Measurements from ENCODE around the gene EXOC4.
"Not testable (repeated sequence)": the region's sequence is repeated elsewhere in the genome, so short reads cannot be mapped to it uniquely, and the experiment has no call there.

EXOC4 gene

DNA sequence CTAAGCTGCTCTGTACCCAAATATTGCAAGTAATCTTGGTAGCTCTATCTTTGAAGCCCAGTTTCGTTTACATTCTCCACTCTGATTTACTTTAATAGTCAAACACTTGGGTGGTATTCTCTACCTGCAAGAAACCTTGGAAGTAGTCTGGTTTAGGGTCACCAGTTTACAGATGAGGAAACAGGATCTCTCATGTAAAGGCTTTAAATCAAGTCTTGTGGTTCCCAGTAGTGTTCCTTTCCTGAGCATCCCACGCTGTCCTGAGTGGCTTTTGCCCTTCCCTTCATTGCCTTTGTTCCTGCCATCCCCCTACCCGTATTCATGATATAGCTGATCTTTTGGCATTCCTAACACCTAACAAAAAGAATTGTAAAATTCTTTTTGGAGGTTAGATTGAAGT is 20.3 kb downstream of the EXOC4 start:
- no peak for DNase-seq
- in situ Hi-C loops (cut with MboI; ENCODE audit: low pct_unique_long_range_greater_than_20kb, low sequenced_read_pairs): no loop called here

DNA sequence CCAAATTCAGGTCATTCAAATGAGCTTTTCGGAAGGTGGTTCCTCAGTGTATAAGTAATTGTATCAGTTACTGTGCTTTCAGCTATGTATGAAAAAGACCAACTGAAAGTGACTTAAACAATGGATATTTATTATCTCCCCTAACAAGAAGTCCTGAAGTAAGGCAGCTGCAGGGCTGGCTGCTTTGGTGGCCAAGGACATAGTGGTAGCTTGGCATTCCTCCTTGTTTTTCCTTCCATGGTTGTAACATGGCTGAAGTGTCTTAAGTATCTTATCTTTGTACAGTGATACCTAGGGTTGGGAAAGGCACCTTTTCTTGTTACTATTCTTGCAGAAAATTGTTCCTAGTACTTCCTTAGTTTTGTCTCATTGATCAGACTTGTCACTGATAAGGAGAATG is 21.4 kb downstream of the EXOC4 start:
- in situ Hi-C loops (cut with MboI; ENCODE audit: low pct_unique_long_range_greater_than_20kb, low sequenced_read_pairs): no loop called here
- no peak for DNase-seq

DNA sequence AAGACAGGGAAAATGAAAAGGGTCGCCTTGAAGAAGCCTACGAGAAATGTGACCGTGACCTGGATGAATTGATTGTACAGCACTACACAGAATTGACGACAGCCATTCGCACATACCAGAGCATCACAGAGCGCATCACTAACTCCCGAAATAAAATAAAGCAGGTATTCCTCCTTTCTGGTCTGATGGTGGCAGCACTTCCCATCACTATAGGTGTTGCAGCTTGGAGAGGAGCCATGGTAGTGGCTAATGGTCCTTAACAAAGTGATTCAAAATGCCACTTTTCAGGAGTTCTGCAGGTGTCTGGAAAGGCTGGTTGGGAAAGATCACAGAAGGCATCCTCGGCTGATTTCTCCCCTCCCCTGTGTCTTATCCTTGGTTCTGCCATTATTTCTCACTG is 22.1 kb downstream of the EXOC4 start:
- DNase-seq: no peak
- in situ Hi-C loops (cut with MboI; ENCODE audit: low pct_unique_long_range_greater_than_20kb, low sequenced_read_pairs): no loop called here

DNA sequence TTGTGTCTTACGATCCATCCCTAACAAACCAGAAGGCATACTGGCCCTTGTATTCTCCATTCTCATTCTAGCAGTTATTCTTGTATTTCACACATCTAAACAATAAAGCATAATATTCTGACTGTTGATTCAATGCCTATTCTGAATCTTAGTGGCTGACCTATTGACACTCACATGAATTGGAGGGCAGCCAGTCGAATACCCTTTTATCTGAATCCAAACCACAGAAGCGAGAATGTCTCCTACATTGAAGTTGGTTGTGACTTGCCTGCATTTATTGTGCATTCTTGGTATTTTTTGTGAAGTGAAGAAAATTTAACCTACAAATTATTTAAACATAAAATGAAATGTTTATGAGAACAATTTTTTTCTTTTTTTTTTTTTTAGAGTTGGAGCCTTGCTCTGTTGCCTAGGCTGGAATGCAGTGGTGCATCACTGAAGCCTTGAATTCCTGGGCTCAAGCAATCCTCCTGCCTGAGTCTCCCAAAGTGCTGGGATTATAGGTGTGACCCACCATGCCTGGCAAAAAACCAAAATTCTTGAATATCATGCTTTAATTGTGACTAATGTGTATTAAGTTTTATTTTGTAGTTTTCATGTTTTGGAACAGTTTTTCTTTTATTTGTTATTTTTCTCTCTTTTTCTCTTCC is 22.7 kb downstream of the EXOC4 start:
- no peak for DNase-seq
- in situ Hi-C loops (cut with MboI; ENCODE audit: low pct_unique_long_range_greater_than_20kb, low sequenced_read_pairs): no loop called here

DNA sequence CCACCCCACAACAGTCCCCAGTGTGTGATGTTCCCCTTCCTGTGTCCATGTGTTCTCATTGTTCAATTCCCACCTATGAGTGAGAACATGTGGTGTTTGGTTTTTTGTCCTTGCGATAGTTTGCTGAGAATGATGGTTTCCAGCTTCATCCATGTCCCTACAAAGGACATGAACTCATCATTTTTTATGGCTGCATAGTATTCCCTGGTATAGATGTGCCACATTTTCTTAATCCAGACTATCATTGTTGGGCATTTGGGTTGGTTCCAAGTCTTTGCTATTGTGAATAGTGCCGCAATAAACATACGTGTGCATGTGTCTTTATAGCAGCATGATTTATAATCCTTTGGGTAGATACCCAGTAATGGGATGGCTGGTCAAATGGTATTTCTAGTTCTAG is 26.1 kb downstream of the EXOC4 start:
- DNase-seq; in situ Hi-C loops (cut with MboI; ENCODE audit: low pct_unique_long_range_greater_than_20kb, low sequenced_read_pairs): not testable (repeated sequence)

DNA sequence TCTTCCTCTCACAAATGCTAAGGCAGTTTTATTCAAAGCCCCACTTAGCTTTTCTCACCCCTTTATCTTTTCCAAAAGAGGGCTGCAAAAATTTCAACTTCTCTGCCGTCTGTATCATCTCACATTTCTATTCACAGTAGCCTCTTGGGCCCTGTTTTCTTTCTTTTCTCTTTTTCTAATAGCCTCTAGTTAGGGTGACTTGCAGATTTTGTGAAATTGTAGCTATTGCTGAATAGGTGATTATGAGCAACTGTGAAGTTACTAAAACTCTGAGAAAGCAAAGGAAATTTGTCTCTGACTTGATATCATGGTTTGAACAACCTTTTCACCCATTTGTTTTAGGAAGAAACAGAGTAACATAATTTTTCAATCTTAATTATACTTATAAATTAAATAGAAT is 29.2 kb downstream of the EXOC4 start:
- no peak for DNase-seq
- in situ Hi-C loops (cut with MboI; ENCODE audit: low pct_unique_long_range_greater_than_20kb, low sequenced_read_pairs): no loop called here

DNA sequence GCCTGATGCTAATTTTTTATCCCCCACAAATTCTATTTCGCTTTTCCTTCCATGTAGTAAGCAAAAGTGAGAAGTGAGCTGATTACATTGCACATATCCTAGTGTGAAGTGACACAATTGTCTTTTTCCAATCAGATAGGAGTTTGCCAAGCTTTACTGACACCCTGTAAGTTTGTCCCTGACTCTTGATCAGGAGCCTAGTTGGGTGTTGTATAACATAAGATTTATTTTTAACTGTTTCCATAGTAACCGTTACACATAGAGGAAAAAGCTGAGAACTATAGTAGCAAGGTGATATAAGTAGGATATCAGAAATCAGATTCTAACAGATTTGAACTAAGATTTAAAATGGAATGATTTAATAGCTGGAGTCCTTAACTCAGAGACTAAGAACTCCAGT is 31.2 kb downstream of the EXOC4 start:
- in situ Hi-C loops (cut with MboI; ENCODE audit: low pct_unique_long_range_greater_than_20kb, low sequenced_read_pairs): no loop called here
- no peak for DNase-seq

DNA sequence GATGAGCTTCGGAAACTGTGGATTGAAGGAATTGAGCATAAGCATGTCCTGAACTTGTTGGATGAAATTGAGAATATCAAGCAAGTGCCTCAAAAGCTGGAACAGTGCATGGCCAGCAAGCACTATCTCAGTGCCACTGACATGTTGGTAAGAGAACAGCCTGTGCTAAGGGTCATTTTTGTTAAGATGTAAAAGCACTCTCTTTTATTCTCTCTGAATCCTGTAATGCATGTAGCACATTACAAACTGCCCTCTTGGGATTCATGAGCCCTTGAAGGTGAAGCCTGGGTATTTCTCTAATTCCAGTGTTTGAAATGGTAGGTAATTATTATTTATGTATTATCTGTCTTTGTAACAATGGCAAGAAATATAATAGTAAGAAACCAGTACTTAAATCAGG is 36.1 kb downstream of the EXOC4 start:
- no peak for DNase-seq
- in situ Hi-C loops (cut with MboI; ENCODE audit: low pct_unique_long_range_greater_than_20kb, low sequenced_read_pairs): no loop called here

DNA sequence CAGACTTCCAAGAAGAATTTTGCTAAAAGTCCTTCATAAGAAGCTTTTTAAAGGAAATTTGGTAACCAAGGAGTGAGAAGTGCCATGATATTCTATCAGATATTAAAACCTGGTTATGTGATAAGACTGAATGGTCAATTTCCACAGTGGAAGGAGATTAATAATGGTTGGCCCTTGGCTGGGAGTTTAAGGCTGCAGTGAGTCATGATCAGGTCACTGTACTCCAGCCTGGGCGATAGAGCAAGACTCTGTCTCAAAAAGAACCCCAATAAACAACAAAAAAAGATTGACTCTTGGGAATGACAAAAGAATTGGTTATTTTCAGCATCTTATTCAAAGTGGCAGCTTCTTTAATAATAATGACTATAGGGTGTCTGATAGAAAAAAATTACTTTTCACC is 37.2 kb downstream of the EXOC4 start:
- no peak for DNase-seq
- in situ Hi-C loops (cut with MboI; ENCODE audit: low pct_unique_long_range_greater_than_20kb, low sequenced_read_pairs): no loop called here

DNA sequence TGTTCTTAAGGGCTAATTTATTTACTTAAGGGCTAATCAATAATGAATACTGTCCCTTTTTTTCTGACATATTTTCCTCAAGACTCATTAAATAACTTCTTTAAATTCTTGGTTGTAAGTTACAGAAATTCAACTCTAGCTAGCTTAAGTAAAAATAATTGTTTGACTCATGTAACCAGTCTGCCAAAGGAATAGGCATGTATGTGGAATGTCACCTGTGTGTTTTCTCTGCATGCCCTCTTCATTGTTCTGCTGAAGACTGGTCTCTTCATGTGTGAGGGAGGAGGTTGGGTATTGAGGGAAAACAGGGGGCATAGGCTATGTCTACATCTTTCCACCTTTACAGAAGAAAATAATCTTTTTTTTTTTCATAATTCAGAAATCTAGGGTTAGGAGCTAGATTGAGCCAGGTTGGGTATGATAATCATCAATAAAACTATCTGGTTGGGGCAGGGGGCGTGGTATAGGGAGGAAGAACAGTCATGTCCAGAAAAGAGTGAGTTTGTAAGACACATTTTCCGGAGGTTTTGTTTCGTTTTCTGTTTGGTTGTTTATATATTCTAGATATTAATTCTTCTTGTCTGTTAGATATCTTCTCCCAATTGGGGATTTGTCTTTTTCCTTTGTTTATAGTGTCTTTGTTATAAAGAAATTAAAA is 37.9 kb downstream of the EXOC4 start:
- DNase-seq: no peak
- in situ Hi-C loops (cut with MboI; ENCODE audit: low pct_unique_long_range_greater_than_20kb, low sequenced_read_pairs): no loop called here

DNA sequence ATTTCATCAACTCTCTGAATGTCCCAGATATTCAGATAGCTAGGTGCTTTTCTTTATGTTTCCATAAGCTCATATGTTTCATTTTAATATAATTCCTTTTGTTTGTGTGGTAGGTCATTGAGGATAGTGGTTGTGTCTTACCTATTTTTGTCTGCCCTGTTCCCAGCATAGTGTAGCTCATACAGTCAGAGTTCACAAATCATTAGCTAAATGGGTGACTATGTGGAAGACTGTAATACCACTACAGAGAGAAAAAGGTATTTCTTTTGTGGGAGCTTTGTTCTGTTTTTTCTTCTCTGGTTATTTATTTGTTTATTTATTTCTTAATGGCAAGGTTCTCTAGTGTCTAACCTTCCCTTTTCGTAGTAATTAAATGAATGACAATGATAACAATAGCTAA is 39.8 kb downstream of the EXOC4 start:
- in situ Hi-C loops (cut with MboI; ENCODE audit: low pct_unique_long_range_greater_than_20kb, low sequenced_read_pairs): no loop called here
- DNase-seq: no peak

DNA sequence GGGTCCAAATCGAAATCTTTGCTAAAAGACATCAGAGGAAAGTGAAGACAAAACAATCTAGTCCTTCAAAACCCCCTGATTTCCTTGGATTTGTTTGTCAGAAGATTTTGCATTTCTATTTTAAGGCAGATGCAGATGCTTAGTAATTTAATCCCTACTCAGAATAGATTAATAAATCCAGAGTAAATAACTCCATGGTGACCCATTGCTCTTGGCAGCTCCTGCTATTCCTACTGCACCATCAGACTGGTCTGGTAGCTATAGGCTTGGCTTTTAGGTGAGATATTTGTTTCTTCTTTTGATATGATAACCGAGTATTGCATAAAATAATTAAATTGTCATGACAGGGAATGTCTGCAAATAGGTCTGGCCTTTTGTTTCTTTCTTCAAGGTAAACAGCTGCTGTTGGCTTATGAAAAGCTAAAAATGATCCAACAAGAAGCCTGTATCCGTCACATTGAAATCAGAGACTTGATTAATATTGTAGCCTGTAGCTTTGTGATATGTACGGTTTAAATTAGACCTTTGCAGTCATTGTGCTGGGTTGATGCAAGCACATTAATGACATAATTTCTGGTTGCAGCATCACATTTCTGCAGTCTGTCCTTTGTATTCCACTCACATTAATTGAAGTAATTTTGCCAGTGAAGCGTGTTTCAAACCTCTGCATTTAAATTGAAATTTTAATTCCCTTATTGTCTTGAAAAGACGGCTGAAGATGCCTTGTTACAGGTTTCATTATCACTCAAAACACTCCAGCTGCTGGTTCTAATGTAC is 40.7 kb downstream of the EXOC4 start:
- in situ Hi-C loops (cut with MboI; ENCODE audit: low pct_unique_long_range_greater_than_20kb, low sequenced_read_pairs): no loop called here
- DNase-seq: no peak

DNA sequence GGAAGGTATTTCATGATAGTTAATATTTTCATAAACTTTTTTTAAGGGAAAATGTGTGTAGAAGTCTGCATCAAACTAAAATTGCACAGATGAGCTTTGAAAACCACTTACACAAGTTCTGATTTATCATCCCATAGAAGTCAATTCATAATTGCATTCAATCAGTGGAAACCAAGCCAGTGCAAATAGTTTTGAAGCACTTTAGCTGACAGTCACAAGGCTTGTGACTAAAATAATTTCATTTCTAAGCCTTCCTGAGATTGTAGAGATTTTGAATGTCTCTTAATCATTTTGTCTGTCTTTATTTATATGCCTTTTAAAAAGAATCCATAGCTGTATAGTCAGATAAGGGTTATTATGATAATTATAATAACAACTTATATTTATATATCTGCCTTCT is 41.4 kb downstream of the EXOC4 start:
- no peak for DNase-seq
- in situ Hi-C loops (cut with MboI; ENCODE audit: low pct_unique_long_range_greater_than_20kb, low sequenced_read_pairs): no loop called here

DNA sequence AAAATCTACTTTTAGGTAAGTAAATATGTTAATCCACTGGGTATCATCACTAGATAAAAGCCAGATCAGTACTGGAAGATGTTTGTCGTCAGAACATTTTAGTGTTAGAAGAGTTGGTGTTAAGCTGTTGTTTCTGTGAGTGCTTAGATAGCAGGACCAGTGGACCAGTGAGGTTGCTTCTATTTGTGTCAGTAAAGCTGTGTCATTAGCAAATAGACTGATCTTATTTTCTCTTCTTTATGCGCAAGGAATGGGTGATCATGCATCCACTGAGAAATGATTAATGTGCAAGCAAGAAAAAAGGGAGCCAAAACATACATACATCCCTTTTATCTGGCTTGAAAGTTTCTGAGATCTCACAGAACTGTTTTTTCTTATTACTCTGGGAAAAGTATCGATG is 42.6 kb downstream of the EXOC4 start:
- in situ Hi-C loops (cut with MboI; ENCODE audit: low pct_unique_long_range_greater_than_20kb, low sequenced_read_pairs): no loop called here
- no peak for DNase-seq

DNA sequence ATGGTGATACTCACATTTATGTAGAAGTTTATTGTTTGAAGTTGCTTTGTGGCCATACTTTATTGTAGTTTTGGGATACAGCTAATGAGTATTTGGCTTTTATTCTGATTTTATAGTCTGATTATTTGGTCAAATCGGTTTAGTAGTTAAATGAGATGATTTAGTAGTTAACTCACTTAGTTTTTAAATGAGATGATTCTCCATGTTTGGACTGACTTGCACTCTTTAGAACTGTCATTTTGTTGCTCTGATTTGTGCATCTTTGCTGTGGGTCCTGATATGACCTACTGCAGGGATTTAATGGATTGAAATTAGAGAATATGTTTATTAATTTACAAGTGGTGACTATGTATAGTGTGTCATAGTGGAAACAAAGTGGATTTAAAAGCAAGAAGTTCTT is 44.2 kb downstream of the EXOC4 start:
- in situ Hi-C loops (cut with MboI; ENCODE audit: low pct_unique_long_range_greater_than_20kb, low sequenced_read_pairs): no loop called here
- no peak for DNase-seq

DNA sequence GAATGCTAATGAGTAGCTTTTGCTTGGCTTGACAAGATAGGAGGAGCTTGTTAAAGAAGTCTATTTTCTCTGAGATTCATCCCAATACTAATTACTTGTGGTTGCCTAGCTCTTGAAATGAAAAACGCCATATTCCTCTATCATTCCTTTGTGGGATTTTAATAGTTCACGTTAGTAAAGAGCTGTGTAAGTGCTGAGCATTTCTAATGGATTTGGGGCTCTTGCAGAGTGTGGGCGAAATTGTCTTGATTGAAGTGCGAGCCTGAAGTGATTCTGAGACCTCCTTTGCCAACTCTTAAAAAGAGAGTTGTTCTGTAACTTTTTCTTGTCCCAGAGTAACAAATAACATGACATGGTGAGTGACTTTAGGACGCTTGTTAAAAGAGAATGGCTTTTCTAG is 45.2 kb downstream of the EXOC4 start:
- in situ Hi-C loops (cut with MboI; ENCODE audit: low pct_unique_long_range_greater_than_20kb, low sequenced_read_pairs): no loop called here
- DNase-seq: no peak

DNA sequence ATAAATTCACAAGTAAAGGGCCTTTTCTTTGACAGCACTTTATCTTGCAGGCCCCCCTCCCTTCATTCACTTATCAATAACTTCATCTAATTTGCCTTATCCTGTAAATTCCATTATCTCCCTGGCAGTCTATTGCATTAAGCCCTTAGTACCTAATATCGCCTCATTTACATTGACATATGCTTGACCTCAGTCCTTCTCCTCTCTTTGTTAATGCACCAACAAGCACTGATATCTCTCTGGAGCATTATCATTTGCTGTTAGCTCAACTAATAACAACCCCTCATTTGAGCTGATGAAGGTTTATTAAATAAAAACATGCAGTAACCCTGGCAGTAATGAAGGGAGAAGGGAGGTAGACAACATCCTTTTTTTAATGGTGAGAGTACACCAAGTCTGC is 46.8 kb downstream of the EXOC4 start:
- in situ Hi-C loops (cut with MboI; ENCODE audit: low pct_unique_long_range_greater_than_20kb, low sequenced_read_pairs): no loop called here
- DNase-seq: no peak

DNA sequence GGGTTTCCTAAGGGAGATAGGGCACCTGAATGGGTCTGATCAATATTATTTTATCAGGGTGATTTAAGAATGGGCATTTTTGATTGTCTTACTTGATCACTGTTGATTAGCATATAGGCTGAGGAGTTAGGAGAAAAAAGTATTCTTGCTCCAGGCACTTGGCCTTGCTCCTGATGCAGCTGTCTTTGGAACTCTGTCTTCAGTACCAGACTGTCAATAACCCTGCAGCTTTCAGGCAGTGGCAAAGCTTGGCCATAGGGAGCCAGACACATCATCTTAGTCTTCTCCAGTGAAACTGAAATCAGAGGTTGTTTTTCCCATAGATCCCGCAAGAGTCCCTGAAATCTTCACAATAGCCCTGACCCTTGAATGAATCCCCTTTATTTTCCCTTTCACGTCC is 47.2 kb downstream of the EXOC4 start:
- in situ Hi-C loops (cut with MboI; ENCODE audit: low pct_unique_long_range_greater_than_20kb, low sequenced_read_pairs): no loop called here
- DNase-seq: no peak

DNA sequence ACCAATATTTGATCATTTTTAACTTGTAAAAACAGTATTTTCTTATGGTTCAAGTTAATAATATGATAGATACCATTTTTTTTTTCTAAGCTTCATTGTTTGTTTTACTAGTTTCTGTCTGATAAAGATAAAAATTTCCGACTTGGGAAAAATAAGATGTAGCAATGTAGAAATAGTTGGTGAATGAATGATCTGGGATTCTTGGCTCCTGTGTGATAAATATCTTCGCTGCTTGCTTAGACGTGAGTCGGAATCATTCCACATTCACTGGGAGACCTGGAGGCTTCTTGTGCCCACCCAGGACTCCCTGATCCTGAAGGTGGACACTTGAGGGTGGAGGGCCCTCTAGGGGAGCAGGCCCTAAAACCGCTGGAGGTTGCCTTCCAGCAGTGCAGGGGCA is 47.9 kb downstream of the EXOC4 start:
- in situ Hi-C loops (cut with MboI; ENCODE audit: low pct_unique_long_range_greater_than_20kb, low sequenced_read_pairs): no loop called here
- DNase-seq: no peak

DNA sequence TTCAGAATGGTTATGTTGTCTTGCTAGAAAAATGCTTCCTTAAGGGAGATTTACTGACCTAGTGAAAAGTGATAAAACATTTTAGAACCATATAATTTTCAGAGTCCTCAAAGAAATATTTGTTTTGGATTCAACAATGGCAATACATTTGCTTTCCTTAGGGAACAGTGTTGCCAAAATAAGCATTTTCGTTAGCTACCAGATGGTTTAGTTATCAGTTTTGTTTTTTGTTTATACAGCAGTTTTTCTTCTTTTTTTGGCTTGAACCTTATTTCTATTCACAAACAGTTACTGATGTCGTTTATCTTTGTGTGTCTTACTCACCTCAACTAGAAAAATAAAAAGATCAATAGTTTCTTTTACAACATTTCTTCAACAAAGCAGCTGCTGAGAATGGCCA is 48.6 kb downstream of the EXOC4 start:
- DNase-seq: no peak
- in situ Hi-C loops (cut with MboI; ENCODE audit: low pct_unique_long_range_greater_than_20kb, low sequenced_read_pairs): no loop called here

DNA sequence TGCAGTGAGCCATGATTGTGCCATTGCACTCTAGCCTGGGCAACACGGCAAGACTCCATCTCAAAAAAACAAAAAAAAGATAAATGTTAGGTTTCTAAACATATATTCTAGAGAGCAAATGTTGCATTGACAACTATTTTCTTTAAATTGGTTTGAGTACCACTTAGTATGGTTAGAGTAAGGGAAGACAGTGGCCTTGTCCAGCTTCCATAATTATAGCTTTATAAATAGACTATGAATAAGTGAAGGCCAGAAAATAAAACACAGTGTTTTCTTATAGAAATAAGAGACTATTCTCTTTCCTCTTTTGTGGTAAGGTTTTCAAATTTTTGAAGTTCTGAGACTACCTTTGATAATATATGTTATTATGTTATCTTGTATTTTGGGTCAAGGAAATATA is 50.5 kb downstream of the EXOC4 start:
- no peak for DNase-seq
- in situ Hi-C loops (cut with MboI; ENCODE audit: low pct_unique_long_range_greater_than_20kb, low sequenced_read_pairs): no loop called here

Measured in KBM-7 (cell line).